ENCODE results near the gene THOP1. TPM values are rescaled to one million over a fixed set of nuclear protein-coding genes. Genes with fewer than 3 reads are reported as not detected.

The THOP1 gene
- total RNA-seq, 4 donors from 2014 or later: 57.8 to 88.6 (median 74.7) TPM

DNA sequence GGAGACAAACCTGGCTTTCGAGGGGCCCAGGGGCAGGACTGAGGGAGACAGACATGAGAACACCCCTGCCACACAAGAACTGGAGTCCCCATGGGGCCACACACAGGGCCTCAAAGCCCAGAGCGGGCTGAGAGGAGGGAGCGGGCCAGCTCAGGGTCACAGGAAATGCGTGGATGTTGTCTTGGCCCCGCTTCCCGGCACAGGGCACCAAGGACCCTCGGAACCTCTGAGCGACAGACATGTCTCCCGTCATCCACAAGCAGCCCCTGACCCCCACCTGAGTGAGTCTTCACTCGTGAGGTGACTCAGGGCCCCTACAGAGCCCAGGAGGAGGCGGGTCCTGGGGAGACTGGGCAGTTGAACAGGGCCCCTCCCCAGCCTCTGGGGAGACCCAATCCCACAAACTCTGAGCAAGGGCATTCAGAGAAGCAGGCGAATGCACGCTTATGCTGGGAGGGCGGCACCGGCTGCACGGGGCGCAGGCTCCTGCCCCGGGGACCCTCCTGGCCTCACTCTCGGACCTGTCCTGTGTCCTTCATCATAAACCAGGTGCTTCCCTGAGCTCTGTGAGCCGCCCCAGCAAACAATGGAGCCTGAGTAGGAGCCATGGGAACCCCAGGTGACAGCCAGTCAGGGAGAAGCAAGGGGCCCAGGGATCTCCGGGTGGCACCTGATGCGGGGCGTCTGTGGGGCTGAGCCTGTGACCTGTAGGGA, 22.4 kb upstream of the THOP1 start:
- Histone ChIP-seq H3K27me3 (no peaks in the 10 kb centered on the region), H3K9me3 (no peaks in the 10 kb centered on the region), H3K36me3 (peaks cover 31 to 100% (median 48%) of the 10 kb centered on the region in 3 donors), H3K4me1 (no peaks in the 10 kb centered on the region), H3K27ac (no peak overlapping the region), H3K4me3 (no peak overlapping the region)
- TF ChIP-seq, protein P1, sequence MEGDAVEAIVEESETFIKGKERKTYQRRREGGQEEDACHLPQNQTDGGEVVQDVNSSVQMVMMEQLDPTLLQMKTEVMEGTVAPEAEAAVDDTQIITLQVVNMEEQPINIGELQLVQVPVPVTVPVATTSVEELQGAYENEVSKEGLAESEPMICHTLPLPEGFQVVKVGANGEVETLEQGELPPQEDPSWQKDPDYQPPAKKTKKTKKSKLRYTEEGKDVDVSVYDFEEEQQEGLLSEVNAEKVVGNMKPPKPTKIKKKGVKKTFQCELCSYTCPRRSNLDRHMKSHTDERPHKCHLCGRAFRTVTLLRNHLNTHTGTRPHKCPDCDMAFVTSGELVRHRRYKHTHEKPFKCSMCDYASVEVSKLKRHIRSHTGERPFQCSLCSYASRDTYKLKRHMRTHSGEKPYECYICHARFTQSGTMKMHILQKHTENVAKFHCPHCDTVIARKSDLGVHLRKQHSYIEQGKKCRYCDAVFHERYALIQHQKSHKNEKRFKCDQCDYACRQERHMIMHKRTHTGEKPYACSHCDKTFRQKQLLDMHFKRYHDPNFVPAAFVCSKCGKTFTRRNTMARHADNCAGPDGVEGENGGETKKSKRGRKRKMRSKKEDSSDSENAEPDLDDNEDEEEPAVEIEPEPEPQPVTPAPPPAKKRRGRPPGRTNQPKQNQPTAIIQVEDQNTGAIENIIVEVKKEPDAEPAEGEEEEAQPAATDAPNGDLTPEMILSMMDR (IDR thresholded peaks at IDR 0.05): no peak
- TF ChIP-seq POLR2A (IDR thresholded peaks at IDR 0.05): no peak
- intact Hi-C loops (cut with DNase I): no loop called here
- WGBS, 2 donors: 100% methylated on average over 2 of the region's 23 CpGs; no CpG with 5 or more reads in 1 of the 2 donors
- no peak for DNase-seq

GRCh38 chr19:2763687-2764086, 21.6 kb upstream of the THOP1 start:
- 87 to 97% methylated on average over 7 to 12 of the region's 12 CpGs for WGBS, 2 donors
- H3K36me3 ChIP-seq: peaks cover 31 to 100% (median 55%) of the 10 kb centered on the region in 3 donors
- no peak for DNase-seq
- H3K4me1 ChIP-seq: no peaks in the 10 kb centered on the region
- H3K27ac ChIP-seq: no peak overlapping the region
- no peak for TF ChIP-seq POLR2A (IDR thresholded peaks at IDR 0.05)
- TF ChIP-seq, protein P1 (IDR thresholded peaks at IDR 0.05): no peak
- no peak overlapping the region for H3K4me3 ChIP-seq
- H3K27me3 ChIP-seq: no peaks in the 10 kb centered on the region
- no peaks in the 10 kb centered on the region for H3K9me3 ChIP-seq
- intact Hi-C loops (cut with DNase I): no loop called here

DNA sequence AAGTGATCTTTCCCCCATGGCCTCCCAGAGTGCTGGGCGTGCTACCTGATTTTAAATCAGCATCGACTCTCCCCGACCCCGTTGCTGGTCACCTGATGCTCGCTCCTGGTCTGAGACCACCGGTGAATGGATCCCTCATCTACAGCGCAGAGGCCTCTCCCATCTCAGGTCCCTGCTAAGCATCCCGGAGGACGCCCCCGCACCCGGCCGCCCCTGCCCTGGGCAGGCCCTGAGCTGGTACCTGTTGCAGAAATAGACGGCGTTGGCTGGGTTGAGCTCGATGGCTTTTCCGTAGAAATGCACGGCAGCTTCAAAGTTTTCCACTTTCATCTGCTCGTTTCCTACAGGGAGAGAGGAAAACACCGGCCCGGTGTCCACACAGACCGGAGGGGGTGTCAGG, 20.4 kb upstream of the THOP1 start:
- 92 to 94% methylated on average over 6 to 7 of the region's 21 CpGs for WGBS, 2 donors

DNA sequence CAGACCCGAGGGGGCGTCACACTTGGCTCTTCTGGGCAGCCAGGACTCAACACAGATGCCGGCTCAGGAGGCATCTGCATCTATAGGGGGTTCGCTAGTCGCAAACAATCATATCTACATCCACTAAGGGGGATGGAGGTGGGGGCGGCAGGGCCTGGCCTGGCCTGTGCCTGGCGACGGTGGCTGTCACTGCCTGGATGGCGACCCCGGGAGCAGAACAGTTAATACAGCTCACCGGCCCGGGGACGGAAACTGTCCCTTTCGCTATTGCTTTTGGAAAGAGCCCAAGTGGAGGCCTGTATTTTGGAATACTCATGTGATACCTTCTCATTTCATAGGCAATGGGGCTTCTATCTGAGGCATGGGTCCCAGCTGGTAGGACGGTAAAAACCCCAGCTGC, 19.9 kb upstream of the THOP1 start:
- no peaks in the 10 kb centered on the region for H3K9me3 ChIP-seq
- TF ChIP-seq, protein P1 (IDR thresholded peaks at IDR 0.05): no peak
- no peak for TF ChIP-seq POLR2A (IDR thresholded peaks at IDR 0.05)
- intact Hi-C loops (cut with DNase I): no loop called here
- WGBS, 2 donors: 80 to 93% methylated on average over 3 to 10 of the region's 15 CpGs
- peaks cover 0 to 16% (median 6%) of the 10 kb centered on the region in 3 donors for H3K4me1 ChIP-seq
- H3K4me3 ChIP-seq: no peak overlapping the region
- no peaks in the 10 kb centered on the region for H3K27me3 ChIP-seq
- DNase-seq: no peak
- H3K36me3 ChIP-seq: peaks cover 31 to 92% (median 58%) of the 10 kb centered on the region in 3 donors
- no peak overlapping the region for H3K27ac ChIP-seq

More for the DNA sequence above, 20.4 kb upstream of the THOP1 start:
- Histone ChIP-seq H3K4me3 (no peak overlapping the region), H3K27me3 (no peaks in the 10 kb centered on the region), H3K9me3 (no peaks in the 10 kb centered on the region), H3K36me3 (peaks cover 31 to 94% (median 58%) of the 10 kb centered on the region in 3 donors), H3K27ac (no peak overlapping the region), H3K4me1 (peaks cover 0 to 12% (median 5%) of the 10 kb centered on the region in 3 donors)
- TF ChIP-seq, protein P1 (IDR thresholded peaks at IDR 0.05): no peak
- TF ChIP-seq POLR2A (IDR thresholded peaks at IDR 0.05): no peak
- intact Hi-C loops (cut with DNase I): no loop called here
- DNase-seq: no peak

DNA sequence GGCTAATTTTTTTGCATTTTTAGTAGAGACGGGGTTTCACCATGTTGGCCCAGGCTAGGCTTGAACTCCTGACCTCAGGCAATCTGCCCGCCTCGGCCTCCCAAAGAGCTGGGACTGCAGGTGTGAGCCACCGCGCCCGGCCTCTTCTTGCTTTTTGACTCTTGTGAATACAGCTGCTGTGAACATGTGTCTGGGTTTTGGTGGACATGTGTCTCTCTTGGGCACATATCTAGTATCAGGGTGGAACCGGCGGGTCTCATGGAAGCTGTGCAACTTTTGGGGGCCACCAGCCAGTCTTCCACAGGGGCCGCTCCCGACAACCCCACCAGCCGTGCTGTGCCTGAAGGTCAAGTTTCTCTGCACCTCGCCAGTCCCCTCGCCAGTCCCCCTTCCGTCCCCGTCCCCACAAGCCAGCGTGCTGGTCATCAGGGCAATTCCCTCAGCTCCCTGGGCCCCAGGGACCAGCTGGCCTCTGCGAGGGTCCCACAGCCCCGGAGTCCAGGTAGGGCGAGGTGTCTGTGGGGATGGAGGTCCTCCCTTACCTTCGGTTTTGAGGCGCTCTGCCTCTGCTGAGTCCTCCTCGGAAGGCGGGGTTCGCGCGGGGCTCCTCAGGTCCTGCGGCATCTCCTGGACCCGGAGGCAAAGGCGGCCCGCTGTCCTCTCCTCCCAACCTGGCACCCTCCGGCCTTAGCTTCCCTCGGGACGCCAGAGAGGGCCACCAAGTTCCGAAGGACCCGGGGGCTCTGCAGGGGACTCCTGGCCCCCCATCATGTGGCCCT, 18.5 kb upstream of the THOP1 start:
- no peak for DNase-seq
- Histone ChIP-seq H3K27ac (no peak overlapping the region), H3K4me1 (peaks cover 0 to 31% (median 15%) of the 10 kb centered on the region in 3 donors), H3K36me3 (peaks cover 21 to 85% (median 52%) of the 10 kb centered on the region in 3 donors), H3K9me3 (no peaks in the 10 kb centered on the region), H3K27me3 (no peaks in the 10 kb centered on the region), H3K4me3 (no peak overlapping the region)
- intact Hi-C loops (cut with DNase I): no loop called here
- TF ChIP-seq POLR2A (IDR thresholded peaks at IDR 0.05): no peak
- TF ChIP-seq, protein P1 (IDR thresholded peaks at IDR 0.05): no peak
- 93 to 95% methylated on average over 9 to 19 of the region's 35 CpGs for WGBS, 2 donors

All from esophagus squamous epithelium (tissue), 5 donors.